Fibroblast of lung (primary cell): ENCODE results near the gene GHRHR. TPM values are rescaled to one million over a fixed set of nuclear protein-coding genes. Genes with fewer than 3 reads are reported as not detected.

Source experiments
- DNase-seq, 2 donors: peaks; one replicate each; pipeline versions ENCODE4 v3.0.0 to v3.0.0-alpha.2; 2010; ENCODE audit warnings: low read depth in 2 of 2
- H2AFZ ChIP-seq: 2 replicates; pipeline ENCODE4 v1.5.1; 2012; ENCODE audit warnings: low read length, control low read depth, inconsistent platforms
- H3K27ac ChIP-seq: 2 replicates; pipeline ENCODE4 v1.5.1; 2011; ENCODE audit warnings: low read length, control low read depth; ENCODE audit not compliant: insufficient read depth
- H3K27me3 ChIP-seq: 2 replicates; pipeline ENCODE4 v1.5.1; 2011; ENCODE audit warnings: mild to moderate bottlenecking, low read length; ENCODE audit not compliant: control insufficient read depth, insufficient read depth
- H3K36me3 ChIP-seq: 2 replicates; pipeline ENCODE4 v1.5.1; 2011; ENCODE audit warnings: low read length; ENCODE audit not compliant: control insufficient read depth, insufficient read depth
- H3K4me1 ChIP-seq: 2 replicates; pipeline ENCODE4 v1.5.1; 2011; ENCODE audit warnings: low read length; ENCODE audit not compliant: control insufficient read depth, insufficient read depth; ENCODE audit errors: extremely low read depth
- H3K4me2 ChIP-seq: 2 replicates; pipeline ENCODE4 v1.5.1; 2011; ENCODE audit warnings: low read length, control low read depth; ENCODE audit not compliant: insufficient read depth; ENCODE audit errors: extremely low read depth
- H3K4me3 ChIP-seq, 4 experiments: fragments of 200-600 bp in 1 of 4; sonication (generic) in 1 of 4; replicated peaks in 1 of 4; 2 replicates each; pipeline ENCODE4 v1.5.1; 2011 to 2016; ENCODE audit warnings: low read length in 4 of 4, low read depth in 3 of 4, mild to moderate bottlenecking in 3 of 4, control low read depth in 2 of 4, inconsistent platforms in 1 of 4, mixed read lengths in 1 of 4; ENCODE audit not compliant: insufficient read depth in 1 of 4; ENCODE audit errors: control extremely low read depth in 1 of 4
- H3K79me2 ChIP-seq: 2 replicates; pipeline ENCODE4 v1.5.1; 2012; ENCODE audit warnings: mild to moderate bottlenecking, low read length, inconsistent platforms; ENCODE audit not compliant: control insufficient read depth, insufficient read depth
- H3K9ac ChIP-seq: 2 replicates; pipeline ENCODE4 v1.5.1; 2011; ENCODE audit warnings: mild to moderate bottlenecking, low read length, control low read depth; ENCODE audit not compliant: insufficient read depth
- H3K9me3 ChIP-seq: 2 replicates; pipeline ENCODE4 v1.5.1; 2012; ENCODE audit warnings: low read depth, low read length; ENCODE audit not compliant: control insufficient read depth, insufficient read depth
- H4K20me1 ChIP-seq: 2 replicates; pipeline ENCODE4 v1.5.1; 2011; ENCODE audit warnings: low read length; ENCODE audit not compliant: control insufficient read depth, insufficient read depth; ENCODE audit errors: extremely low read depth
- EZH2 ChIP-seq: IDR thresholded peaks from 2 replicates; pipeline ENCODE4 v1.5.1; 2012; ENCODE audit warnings: low read length, control low read depth, mild to moderate bottlenecking; ENCODE audit errors: missing control alignments
- polyA plus RNA-seq, 2 donors: library from polyadenylated mRNA; depleted of rRNA in 1 of 2; stranded (reverse) in 1 of 2; unstranded in 1 of 2; fragments of >200 nt; gene quantifications; 2 replicates each; pipeline ENCODE4 v1.2.1, GENCODE V29; 2011 to 2012; ENCODE audit warnings: missing spikeins in 1 of 2
- total RNA-seq: library from RNA; depleted of rRNA; stranded (reverse); fragments of >200 nt; gene quantifications from 2 replicates; pipeline ENCODE4 v1.2.1, GENCODE V29; 2014
- TF ChIP-seq, protein P1 (sequence below), 2 donors: IDR thresholded peaks in 1 of 2; conservative IDR thresholded peaks in 1 of 2; 1 replicate in 1 of 2; 2 replicates in 1 of 2; pipeline ENCODE4 v1.5.1; 2011 to 2012; ENCODE audit warnings: low read length in 2 of 2, control low read depth in 1 of 2, inconsistent platforms in 1 of 2, low read depth in 1 of 2, mild to moderate bottlenecking in 1 of 2

The GHRHR gene
- total and polyA plus RNA-seq, 2 donors (not counting 1 experiment from before 2014, with no cell fraction given) = not detected

DNA sequence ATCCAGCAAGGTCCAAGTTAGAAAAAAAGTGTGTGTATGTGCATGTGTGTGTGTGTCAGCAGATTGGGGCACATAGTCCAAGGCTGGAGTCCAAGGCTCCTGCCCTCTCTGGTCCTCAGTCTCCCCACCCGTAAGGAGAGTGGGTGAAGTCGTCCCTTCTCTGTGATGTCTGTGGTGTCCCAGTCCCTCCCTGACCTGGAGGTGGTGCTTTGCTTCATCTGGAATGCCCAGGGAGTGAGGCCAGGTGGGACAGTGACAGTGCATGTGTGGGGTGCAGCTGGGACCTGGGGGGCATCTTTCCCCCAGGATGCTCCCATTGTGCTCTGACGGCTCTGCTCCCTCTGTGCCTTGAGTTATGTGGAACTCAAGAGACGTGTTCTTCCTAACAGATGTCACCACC lies 34.1 kb upstream of the GHRHR start:
- Histone ChIP-seq H3K4me1 (peaks cover 4% of the 10 kb centered on the region), H3K4me3 (no peak overlapping the region), H3K9ac (no peak overlapping the region), H3K27ac (no peak overlapping the region), H2AFZ (no peak overlapping the region), H3K27me3 (no peaks in the 10 kb centered on the region), H3K36me3 (no peaks in the 10 kb centered on the region), H3K9me3 (no peaks in the 10 kb centered on the region), H4K20me1 (no peaks in the 10 kb centered on the region), H3K79me2 (no peaks in the 10 kb centered on the region), H3K4me2 (no peak overlapping the region)
- no peak for TF ChIP-seq EZH2
- TF ChIP-seq, protein P1, sequence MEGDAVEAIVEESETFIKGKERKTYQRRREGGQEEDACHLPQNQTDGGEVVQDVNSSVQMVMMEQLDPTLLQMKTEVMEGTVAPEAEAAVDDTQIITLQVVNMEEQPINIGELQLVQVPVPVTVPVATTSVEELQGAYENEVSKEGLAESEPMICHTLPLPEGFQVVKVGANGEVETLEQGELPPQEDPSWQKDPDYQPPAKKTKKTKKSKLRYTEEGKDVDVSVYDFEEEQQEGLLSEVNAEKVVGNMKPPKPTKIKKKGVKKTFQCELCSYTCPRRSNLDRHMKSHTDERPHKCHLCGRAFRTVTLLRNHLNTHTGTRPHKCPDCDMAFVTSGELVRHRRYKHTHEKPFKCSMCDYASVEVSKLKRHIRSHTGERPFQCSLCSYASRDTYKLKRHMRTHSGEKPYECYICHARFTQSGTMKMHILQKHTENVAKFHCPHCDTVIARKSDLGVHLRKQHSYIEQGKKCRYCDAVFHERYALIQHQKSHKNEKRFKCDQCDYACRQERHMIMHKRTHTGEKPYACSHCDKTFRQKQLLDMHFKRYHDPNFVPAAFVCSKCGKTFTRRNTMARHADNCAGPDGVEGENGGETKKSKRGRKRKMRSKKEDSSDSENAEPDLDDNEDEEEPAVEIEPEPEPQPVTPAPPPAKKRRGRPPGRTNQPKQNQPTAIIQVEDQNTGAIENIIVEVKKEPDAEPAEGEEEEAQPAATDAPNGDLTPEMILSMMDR (conservative IDR thresholded peaks at IDR 0.05 in 1 of 2, IDR thresholded peaks at IDR 0.05 in 1 of 2; ENCODE audit: low read depth in 1 of 2, low read length in 2 of 2) = no peak
- DNase-seq = no peak

DNA sequence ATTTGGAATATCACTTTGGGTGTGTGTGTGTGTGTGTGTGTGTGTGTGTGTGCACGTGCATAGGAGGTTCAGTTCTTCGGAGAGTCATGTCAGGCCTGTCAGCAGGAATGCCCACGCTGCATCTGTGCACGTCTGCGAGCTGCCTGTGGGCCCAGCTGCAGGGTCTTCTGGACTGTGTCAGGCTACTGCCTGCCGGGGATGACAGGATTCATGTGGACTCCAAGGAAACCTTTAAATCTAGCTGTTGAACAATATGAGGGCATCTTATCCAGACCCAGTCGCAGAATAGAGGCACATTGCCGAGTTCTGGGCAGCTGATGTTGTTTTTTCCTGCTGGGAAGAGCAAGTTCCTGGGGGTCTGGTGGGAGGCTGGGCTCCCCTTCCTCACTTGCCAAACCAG lies 33.1 kb upstream of the GHRHR start:
- Histone ChIP-seq H3K27me3 (no peaks in the 10 kb centered on the region), H3K4me3 (no peak overlapping the region), H3K9ac (no peak overlapping the region), H3K4me2 (no peak overlapping the region), H3K27ac (no peak overlapping the region), H3K9me3 (no peaks in the 10 kb centered on the region), H3K36me3 (no peaks in the 10 kb centered on the region), H4K20me1 (no peaks in the 10 kb centered on the region), H3K4me1 (peaks cover 4% of the 10 kb centered on the region), H2AFZ (no peak overlapping the region), H3K79me2 (no peaks in the 10 kb centered on the region)
- TF ChIP-seq EZH2 = no peak
- TF ChIP-seq, protein P1 (conservative IDR thresholded peaks at IDR 0.05 in 1 of 2, IDR thresholded peaks at IDR 0.05 in 1 of 2; ENCODE audit: low read depth in 1 of 2, low read length in 2 of 2) = no peak
- DNase-seq = no peak

DNA sequence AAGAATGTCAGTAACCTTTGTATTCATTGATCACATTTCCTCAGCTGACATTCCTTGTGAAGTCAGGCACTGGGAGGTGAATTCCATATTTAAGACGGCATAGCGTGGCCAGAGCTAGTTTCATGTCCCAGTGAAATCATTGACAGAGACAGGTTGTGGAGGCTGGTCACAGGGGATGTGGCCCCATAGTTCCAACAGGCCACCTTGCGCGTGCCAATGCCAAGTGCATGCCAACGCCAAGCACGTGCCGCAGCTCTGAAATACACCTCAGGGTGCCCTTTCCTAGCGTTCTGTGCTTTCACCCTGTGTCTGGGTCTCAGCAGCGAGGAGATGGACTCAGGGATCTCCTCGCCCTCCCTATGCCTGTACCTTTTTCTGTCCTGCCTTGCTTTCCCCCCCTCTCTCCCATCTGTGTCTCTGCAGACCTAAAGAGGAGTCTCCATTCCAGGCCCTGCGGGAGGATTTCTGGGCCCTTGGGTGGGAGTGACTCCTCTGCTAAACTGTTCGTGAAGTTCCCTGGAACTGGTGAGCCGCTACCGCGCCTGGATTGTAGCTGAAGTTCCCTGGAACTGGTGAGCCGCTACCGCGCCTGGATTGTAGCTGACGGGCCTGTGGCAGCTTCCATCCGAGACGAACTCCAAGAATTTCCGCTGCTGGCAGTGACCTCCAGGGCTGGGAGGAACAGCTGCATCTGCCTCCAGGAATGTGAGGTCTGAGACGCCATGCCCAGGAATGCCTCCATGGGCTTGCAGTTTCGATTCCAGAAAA lies 32.4 kb upstream of the GHRHR start:
- H2AFZ ChIP-seq = no peak overlapping the region
- H3K9me3 ChIP-seq = no peaks in the 10 kb centered on the region
- H3K27ac ChIP-seq = no peak overlapping the region
- no peak overlapping the region for H3K9ac ChIP-seq
- H3K79me2 ChIP-seq = no peaks in the 10 kb centered on the region
- H3K36me3 ChIP-seq = no peaks in the 10 kb centered on the region
- TF ChIP-seq, protein P1 (conservative IDR thresholded peaks at IDR 0.05 in 1 of 2, IDR thresholded peaks at IDR 0.05 in 1 of 2; ENCODE audit: low read depth in 1 of 2, low read length in 2 of 2) = no peak
- no peak overlapping the region for H3K4me3 ChIP-seq
- no peak overlapping the region for H3K4me2 ChIP-seq
- H3K4me1 ChIP-seq = peaks cover 4% of the 10 kb centered on the region
- no peaks in the 10 kb centered on the region for H4K20me1 ChIP-seq
- DNase-seq = peak in 1 of 2 donors; percentile 44
- no peaks in the 10 kb centered on the region for H3K27me3 ChIP-seq
